ENCODE data around the gene MAPK8.

MAPK8 gene

DNA sequence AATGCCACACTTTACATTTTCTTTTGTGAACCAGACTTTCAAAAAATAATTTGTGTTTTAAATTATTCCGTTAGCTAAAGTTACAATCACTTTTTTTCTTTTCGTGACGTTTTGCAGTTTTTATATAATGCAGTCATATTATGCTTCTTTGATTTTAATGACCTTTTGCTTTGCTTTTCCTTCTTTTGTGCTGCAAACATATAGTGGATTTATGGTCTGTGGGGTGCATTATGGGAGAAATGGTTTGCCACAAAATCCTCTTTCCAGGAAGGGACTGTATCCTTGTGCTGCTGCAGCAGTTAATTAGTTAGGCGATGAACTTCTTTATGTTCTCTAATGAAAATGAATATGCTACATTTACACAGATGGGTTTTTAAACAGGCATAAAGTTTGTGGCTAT, 117.4 kb downstream of the MAPK8 start:
- no peak for DNase-seq

DNA sequence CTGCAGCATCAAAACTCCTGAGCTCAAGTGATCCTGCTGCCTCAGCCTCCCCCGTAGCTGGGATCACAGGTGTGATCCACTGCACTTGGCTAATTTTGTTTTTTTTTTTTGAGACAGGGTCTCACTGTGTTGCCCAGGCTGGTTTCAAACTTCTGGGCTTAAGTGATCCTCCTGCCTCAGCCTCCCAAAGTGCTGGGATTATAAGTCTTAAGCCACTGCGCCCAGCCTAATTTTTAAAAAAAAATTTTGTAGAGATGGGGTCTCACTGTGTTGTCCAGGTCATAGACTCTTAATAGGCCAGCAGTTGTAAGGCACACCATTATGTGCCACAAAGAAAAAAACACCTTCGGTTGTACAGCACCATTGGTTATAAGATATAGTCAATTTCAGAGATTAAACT, 122.4 kb downstream of the MAPK8 start:
- no peak for DNase-seq

DNA sequence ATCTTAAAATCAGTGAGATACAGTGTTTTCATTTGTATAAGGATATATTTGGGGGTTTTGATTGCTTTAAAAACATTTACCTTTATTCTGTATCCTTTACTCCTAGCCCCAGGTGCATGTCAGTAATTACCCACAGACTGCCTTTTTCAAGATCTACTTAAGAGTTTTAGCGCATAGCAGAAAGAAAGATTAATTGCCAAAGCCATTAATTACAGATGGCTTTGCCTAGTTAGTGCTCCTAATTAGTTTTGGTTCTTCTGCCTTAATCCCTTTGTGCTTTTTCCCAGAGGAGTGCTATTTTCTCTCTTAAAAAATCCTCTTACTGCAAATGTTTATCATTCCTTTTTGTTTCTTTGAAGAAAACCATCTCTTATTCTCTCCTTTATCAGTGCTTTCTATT, 122.8 kb downstream of the MAPK8 start:
- DNase-seq: no peak

DNA sequence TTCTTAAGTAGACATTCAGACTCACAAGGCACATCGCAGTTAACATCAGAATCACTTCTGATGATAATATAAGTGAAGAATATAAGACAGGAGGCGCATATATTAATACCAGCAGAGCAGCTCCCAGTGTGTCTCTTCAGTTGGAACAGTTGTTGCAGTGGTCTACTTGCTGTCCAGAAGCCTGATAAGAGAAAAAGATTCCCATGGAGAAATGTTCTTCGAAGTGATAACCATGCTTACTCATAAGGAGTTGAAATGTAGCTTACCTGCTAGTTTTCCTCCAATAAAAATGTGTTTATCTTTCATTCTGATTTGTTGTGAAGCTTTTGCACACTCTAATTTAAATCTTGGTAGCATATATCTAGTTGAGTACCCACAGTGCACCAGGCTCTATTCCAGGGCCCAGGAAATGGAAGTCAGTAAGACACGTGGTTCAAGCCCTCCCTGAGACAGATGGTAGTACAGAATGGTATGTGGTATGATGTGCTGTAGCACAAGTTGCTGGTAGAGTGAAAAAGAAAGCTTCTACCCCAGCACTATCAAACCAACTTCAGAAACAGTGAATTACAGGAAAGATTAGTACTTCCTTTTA, 124.0 kb downstream of the MAPK8 start:
- no peak for DNase-seq

DNA sequence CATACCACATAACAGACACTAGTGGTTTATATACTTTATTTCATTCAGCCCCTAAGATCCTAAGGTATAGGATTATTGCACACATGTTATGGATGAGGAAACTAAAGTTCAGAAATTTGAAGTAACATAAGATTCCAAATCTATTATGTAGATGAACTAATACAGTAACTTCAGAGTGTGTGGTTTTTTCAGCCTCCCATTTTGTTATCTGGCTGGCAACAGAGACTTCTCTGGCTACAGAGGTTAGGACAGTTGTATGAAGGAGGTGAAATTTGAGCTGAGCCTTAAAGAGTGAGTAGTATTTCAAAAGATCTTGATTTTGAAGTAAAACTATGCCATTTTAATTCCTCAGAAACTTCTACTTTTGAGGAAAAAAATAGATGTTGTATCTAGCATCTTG, 125.4 kb downstream of the MAPK8 start:
- no peak for DNase-seq

DNA sequence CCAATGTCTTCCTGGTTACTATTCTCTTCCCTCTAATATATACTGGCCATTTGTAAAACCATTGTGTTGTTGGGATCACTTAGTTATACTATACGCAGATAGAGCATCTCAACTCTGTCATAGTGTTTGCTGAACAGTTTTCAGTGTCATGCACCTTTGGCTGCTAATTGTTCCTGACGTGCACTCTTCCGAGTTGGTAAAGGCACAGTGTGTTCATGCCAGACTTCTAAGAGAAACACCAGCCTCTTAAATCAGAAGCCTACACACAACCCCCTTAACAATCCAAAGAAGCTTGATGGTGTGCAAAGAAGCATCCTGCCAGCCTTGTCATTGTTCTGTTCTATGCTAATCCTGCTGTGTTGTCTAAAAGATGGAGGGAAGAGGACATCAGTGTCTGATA, 131.1 kb downstream of the MAPK8 start:
- DNase-seq: no peak

DNA sequence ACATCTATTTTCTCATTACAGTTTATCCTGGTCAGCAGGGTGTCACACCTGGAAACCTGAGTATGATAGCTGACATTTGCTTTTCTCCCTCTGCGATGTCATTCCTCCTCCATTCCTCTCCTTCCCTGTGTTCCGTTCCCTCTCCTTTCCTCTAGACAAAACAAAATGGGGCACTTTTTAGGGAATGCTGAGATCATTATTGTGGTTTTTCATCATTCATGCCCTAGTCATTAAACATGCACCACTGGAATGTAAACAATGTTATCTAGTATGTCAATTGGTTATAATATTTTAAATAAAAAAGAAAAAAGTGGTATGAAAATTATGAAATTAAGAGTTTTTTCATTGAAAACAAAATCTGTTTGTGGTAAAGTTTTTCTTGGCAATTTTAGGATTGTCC, 132.6 kb downstream of the MAPK8 start:
- DNase-seq: no peak

DNA sequence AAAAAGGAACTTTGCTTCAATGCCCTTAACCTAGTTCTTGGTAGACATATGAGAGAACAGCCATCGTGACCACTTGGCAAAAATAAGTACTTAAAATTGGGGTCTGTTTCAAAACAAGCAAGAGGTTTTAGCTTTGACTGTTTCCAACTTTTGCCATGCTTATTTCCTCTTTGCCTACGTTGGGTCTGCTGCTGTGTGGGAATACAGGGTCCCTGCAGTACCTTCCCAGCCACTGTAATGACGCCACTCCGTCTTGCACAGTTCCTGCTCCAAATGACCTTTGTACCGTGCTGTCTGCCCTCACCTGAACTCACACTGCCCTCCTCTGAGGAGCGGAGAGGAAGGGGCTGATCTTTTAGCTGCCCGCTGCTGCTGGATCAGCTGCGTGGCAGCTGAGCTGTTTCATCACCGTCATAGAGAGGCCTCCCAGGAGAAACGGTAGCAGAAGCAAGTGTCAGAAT, 133.1 kb downstream of the MAPK8 start:
- DNase-seq: peak; percentile 59

DNA sequence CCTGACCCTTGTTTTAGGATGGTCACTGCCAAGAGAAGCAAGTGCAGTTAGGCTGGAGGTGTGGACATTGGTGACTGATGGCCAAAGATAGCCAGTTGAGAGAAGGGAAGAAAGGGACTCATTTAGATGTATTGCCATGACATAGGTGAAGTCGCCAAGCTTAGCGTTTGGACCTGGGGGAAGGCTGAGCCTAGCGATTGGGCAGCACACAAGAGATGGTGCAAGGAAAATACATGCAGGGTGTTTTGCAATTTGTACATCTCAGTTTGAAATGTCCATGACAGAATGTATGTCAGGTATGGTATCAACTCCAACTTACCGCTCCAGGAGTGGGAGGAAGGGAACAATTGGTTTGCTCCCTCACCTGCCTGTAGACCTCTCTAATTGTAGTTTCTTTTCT, 134.3 kb downstream of the MAPK8 start:
- DNase-seq: no peak

DNA sequence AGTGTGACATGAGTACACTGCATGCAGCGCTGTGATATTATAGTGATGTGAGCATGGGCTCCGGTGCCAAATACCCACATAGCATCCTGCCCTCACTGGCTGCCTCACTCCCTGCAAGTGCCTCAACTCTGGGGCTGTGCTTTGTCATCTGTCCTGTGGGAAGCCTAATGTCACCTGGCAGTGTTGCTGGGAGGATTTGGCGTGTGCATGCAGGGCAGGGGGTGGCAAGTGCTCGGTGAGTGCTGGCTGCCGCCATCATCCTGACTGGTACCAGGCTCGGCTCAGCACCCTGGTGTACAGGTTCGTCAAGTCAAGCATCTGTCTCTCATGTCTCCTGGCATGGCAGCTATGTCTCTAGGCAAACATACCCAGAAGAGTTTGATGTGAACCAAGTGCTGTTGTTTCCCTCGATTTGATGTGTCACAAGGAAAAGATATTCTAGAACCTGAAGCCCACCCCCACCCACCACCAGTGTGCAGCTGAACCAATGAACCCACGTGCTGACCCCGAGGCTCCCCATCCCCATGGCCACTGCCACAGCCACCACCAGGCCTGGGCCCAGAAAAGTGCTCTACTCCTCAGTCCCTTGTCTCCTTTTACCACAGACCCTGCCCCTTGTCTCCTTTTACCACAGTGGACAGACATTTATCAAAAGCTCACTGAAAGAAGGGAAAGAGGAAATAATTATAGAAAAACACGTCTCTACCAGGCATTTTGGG, 135.8 kb downstream of the MAPK8 start:
- DNase-seq: no peak

DNA sequence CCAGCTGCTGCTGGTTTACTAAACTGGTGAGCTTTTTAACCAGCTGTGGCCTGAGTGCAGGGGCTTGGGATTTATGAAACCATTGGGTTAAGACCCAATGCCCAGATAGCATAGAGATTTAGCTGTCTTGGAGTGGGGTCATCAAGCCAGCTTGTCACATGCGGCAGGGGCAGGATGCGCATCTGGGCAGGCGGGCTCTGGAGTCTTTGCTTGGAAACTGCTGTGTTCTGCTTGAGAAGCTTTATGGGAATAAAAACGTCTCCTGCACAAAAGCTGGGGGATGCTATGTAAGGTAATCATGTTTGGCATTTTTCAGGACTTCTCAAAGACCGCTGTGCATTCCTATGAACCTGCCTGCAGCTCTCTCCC, 136.3 kb downstream of the MAPK8 start:
- no peak for DNase-seq

DNA sequence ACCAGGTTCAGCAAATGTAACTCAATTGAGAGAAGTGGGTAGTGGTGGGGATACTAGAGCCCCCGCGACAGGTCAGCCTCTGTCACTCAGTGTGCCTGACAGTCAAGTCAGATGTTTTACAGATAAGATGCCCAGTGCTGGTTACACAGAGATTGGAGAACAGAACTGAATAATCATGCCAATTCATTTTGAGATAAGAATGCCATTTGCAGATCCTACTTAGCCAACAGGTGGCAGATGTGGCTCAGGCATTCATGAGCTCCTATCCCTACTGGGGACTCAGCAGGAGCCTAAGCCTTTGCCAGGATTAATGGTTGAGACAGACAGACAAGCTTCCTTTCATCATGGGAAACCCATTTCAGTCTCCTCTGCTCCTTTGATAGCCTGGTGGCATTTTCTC, 137.8 kb downstream of the MAPK8 start:
- DNase-seq: peak; percentile 56

DNA sequence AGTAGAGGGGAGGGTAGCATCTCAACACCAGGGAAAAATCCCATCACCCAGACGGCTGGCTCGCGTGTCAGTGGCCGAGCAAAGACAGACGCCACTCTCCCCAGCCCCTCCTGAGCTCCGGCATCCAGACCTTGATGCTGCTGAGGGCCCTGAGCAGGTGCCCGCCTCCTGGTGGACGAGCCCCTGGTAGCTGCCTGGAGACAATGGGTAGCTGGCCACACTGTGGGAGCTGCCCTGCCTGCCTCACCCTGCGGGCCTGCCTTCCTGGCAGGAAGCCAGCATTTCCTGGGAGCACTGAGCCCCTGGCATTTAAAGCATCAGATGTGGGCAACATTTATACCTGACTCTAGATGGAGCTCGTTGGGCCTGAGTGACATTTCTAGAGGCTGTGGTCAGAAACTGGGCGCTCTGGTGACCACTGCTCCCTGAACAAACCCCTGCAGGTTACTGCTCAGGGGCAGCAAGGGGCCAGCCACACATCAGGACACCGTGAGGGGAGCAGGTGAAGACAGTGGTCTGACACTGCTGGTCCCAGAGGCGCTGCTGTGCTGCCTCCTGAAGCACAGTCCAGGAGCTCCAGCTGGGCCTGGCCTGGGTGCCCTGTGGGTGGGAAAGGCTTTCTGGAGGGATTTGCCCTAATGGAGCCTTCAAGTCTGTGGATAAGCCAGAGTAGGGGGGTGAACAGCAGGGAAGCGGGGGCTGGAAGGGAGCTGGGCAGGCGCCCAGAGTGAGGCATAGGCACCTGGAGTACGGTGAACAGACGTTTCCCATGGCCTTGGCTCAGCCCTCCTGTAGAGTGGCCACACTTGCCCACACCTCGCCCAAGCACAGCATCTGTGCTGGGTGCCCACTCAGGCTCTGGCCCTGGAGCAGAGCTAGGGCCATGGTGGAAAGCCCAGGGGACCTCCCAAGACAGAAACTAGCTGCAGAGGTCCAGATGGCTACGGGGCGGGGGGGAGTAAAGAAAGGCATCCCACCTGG, 138.7 kb downstream of the MAPK8 start:
- DNase-seq: peak; percentile 57

DNA sequence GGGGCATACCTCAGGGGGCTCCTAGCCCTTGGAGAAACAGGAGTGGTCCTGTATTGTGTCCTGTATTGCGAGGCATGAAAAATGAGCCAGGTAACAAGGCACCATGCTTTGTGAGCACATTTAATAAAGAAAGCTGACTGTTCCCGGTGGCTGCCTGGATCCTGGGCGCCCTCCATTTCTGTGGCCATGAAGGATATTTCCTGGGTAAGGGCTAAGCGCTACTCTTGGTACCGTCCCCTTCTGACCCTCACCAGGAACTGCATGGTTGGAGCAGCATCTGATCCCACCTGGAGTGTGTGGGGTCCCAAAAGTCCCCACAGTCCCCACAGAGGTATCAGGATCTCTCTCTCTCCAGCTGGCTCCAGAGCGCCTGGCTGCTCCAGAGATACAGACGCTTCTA, 139.5 kb downstream of the MAPK8 start:
- no peak for DNase-seq

DNA sequence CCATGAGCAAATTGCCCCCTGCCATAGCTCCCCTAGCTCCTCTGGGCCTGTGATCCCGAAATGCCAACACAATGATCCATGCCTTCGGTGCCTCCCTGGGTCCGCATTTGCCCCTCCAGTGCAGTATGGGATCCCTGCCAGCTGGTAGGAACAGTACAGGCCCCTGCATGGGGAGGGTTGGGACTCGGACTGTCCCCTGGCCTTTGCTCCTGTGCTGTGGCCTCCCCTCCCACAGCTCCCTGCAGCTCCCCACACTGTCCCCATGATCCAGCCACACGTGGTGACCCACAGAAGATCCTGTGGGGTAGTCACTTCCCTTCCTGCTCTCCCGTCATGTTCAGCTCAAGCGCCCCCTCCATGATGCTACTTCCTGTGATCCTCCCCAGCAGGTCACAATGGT, 140.3 kb downstream of the MAPK8 start:
- no peak for DNase-seq

DNA sequence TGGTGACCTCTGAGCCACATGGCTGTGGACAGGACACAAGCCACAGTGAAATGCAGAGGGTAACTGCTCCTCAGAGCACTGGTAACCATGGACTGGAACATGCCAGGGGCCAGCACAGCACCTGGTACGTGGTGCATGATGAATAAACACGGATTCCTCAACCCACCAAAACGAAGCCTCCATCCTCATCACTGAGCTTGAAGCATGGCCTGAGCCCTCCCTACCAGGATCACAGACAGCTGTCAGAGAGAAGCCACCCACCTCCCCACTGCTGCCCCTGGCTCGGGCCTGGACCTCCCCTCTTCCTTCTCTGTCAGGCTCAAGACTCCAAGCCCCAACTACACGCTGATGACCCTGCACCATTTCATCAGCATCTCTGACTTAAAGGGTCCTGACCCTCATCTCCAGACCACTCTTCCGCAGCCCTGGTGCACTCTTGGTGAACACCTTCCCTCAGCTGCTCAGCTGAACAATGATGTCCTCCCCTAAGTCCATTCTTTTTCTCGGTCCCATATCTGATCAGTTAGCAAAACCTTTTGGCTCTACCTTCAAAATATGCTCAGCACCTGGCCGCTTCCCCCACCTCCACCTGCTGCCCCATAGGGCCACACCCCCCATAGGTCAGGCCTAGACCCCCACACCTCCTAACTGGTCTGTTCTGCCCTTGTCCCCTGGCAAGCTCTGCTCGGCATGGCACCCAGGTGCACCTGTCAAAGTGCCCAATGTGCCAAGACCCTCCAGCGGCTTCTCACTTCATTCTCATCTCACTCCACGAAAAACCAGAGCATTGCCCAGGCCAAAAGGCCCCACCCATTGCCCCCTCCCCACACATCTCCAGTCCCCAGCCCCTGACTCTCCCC, 141.1 kb downstream of the MAPK8 start:
- no peak for DNase-seq

DNA sequence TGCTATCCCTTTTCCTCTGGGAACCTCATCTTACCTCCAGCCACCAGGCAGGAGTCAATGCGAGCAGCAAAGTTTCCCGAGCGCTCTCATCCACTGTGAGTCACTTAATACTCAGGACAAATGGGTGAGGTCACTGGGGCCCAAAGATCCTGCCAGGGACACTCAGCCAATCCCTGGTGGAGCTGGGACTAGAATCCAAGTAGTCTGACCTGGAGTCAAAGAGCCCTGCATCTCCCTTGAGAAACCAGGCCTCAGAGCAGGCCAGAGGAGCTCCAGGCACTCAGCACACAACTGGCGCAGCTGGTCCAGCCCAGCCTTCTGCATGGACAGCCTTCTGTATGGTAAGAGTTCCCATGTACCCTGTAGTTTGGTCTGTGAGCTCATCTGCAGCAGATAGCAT, 142.3 kb downstream of the MAPK8 start:
- DNase-seq: peak; percentile 76

DNA sequence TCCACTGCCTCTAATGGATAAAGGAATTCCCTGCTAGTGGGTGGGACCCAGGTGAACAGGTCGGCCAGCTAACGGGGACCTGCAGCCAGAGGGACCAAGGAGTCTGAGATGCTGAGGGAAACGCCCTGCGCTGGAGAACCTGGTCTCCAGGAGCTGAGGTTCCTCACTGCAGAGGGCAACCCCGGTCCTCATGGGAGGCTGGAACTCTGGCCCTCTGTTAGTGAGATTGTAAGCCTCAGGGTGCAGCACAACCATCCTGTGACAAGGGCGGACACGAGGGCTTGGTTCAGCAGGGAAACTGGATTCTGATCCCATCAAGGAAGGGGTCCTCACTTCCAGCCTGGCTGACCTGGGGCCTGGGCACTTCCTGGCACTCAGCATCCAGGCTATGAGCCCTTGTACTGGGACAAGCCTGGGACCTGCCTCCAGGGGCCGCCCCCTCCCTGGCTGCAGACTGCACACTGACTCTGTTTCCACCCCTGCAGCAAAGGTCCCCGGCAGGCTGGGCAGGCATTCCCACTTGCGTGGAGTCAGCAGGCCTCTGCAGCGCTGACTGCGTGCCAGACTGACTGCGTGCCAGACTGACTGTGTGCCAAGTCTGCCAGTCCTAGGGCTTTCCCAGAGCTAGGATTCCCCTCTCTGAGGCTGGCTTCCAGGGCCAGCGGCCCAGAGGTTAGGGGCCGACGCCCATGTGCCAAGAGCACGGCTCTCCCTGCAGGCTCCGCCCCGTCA, 143.2 kb downstream of the MAPK8 start:
- DNase-seq: no peak

DNA sequence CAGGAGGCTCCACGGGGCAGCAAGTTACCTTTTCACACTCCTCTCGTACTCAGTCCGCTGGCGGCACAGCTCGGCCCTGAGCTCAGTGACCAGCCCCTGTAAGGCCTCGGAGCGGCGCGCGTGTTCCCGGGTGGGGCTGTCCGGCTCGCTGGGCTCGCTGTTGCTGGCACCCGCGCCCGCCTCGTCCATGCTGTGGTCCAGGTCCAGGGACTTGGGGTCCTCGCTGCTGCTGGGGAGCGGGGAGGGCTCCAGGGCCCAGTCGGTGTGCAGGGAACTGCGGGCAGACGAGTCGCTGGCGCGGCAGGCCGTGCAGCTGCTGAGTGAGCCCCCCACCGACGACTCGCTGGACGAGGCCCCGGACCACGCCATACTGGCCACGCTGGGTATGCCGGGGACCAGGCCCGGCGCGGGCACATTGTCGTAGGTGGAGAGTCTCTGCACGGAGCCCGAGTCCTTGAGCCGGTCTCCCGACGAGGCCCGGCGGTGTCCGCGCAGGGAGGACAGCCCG, 143.8 kb downstream of the MAPK8 start:
- peak; percentile 45 for DNase-seq

DNA sequence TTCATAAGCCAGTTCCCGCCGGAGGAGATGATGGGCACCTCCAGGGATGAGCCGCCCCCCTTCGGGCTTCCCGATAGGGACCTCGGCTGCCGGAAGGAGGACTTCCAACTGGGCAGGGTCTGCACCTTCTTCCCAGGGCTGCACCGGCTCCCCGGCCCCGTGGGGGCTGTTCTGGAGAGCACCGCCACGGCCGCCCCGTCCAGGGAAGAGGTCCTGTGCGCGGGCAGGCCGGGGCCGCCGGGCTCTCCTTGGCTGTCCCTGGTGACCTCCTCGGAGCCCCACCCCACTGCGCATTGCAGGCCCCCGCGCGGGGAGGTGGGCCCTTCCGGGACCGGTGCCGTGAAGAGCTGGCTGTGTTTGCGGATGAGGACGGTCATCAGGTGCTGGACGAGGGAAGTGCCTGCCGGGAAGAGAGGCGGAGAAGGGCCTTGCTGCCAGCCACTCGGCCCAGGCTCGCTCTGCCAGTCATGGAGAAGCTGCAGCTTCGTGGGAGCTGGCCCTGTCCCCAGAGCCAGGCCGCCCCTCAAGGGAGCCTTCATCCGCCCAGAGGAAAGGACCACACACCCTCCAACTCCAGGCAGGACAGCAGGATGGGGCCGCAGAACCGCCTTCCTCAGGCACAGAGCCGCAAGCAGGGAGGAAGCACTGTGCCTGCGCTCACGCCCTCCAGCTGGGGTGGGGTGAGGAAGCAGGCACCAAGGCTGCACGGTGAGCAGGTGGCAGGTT, 144.4 kb downstream of the MAPK8 start:
- peak; percentile 55 for DNase-seq

All from islet precursor cell (in vitro differentiated cells).